Measurements from ENCODE around the gene SEC16A.

DNA sequence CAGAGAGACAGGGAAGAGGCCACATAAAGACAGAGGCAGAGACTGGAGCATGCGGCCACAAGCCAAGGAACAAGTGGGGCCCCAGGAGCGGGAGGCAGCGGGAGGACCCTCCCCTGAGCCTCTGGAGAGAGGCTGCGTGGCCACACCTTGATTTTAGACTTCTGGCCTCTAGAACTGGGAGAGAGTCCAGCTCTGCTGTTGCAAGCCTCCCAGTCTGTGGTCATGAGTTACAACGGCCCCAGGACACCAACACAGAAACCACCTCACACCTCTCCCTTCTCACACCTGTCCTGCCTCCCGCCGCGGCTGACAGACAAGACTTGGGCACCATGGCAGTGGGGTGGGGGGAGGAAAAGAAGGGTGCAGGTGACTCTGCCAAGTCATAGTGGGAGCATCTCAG is 45.4 kb downstream of the SEC16A start:
- TF ChIP-seq CTCF (IDR thresholded peaks at IDR 0.05) = no peak
- no peak for TF ChIP-seq POLR2A (IDR thresholded peaks at IDR 0.05)

Measured in thyroid gland (tissue), 4 donors.